HG03439 (cell line): ENCODE results near the gene COL6A2.
"Not testable (repeated sequence)": the region's sequence is repeated elsewhere in the genome, so short reads cannot be mapped to it uniquely, and the experiment has no call there.

Source experiments
- ATAC-seq: cut with Tn5 transposase; IDR thresholded peaks from one replicate; pipeline ENCODE4 v1.9.1; 2021; ENCODE audit warnings: mild to moderate bottlenecking, moderate library complexity; ENCODE audit not compliant: unreplicated experiment

COL6A2 gene

DNA sequence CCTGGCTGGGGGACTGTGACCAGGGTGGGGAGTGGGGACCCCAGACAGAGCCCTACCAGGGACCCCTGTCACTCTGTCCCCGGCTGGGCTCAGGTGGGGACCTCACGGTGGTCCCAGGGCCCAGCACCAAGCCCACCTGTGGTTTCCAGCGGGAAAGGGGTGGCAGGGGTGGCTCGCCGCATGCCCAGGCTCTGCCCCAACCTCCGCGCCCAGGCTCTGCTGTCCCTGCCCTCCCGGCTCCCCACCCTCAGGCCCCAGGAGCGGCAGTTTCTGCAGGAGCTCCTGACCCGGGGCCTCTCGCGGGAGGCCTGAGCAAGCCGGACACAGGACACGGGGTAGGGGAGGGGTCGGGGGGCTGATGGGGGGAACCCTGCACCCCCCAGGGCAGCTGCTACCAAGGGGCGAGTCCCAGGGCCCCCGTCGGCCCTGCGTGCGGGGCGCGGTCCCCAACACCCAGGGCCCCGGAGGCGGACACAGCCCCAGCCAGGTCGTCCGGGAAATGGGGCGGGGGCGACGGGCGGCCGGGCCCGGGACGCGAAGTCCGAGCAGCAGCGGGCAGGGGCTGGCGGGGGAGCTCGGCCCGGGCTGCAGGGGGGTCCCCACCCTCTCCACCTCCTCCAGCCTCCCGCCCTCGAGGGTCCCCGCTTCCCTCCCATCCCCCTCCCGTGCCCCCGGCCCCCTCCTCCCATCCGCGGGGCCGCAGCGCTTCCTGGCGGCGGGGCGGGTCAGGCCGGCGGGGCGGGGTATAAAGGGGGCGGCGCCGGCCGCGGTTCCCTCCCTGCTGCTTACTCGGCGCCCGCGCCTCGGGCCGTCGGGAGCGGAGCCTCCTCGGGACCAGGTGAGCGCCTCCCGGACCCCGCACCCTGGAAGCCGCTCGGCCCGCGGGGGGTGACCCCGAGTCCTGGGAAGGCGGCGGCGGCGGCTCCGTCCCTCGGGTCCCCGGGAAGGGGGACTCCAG is at the start of gene COL6A2:
Gene COL6A2, plus strand, starts transcription at position 777 of the 958 bp plus-strand sequence.
- no peak for ATAC-seq

DNA sequence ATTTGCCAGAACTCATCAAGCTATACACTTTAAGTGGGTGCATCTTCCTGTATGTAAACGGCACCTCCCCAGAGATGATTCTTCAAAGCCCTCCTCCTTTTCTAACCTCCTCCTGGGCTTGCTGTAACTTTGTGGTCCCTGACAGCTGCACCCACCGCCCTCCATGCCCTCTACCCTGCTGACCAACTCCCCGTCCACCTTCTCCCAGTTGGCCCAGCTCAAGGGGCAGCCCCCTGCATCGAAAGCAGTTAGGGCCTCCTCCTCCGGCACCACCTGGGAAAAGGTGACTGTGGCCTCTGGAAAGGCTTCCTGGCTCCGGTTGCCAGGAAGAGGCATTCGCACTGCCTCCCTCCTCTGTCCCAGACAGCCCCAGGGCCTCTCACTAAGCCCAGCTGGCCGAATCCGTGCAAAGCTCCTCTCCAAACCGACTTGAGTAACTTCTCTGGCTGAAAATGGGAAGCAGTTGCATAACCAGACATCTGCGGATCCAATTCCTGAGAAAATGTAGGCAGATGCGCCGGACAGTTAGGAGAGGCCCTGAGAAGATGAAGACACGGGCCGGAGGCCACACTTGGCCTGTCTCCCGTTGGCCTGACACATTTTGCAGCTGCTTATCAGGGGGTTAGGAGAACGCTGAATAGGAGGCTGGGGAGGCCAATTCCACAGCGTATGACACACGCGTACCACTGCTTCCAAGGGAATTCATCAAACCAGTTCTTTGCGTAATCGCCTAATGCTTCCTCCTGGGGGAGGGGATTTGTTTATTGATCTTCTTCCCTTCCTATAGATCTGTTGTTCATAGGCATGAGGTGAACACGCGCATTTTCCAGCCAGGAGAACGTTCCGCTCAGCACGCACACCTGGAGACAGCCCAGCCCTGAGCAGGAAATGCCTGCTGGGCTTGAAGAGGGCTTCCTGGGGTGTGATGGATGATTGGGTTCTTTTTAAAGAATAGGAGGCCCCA is 48.7 kb upstream of the COL6A2 start:
- ATAC-seq: no peak

DNA sequence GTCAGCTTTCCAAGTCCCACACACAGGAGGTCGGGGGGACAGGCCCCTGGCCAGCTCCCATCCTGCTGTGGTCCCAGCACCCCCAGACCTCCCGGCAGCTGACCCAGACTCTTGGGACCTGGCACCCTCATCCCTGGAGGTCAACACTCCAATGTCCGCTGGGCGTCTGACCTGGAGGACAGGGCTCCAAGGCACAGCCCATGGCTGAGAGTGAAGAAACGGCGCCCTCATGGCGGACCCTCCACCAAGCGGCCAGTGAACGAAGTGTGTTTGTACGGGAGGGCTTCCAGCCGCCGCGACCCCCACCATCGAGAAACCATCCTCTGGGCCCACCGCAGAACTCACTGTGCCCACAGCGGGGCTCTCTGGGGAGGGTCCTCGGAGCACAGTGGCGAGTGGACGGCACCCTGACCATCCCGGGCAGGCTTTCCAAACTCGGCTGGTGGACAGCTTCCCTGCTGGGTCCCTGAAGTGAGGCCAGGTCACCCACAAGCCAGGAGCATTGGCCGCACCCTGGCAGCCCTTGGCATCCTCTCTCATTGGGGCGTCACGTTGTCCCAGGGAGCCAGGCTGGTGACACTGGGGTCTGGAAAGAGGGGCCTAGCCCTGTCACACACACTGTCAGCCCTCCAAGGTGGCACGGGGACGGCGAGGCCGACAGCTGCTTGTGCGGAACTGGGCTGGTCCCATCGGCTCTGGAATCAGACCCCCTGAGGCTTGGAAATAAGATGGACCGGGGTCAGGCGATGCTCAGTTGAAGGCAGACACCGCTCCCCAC is 47.8 kb upstream of the COL6A2 start:
- ATAC-seq: no peak

DNA sequence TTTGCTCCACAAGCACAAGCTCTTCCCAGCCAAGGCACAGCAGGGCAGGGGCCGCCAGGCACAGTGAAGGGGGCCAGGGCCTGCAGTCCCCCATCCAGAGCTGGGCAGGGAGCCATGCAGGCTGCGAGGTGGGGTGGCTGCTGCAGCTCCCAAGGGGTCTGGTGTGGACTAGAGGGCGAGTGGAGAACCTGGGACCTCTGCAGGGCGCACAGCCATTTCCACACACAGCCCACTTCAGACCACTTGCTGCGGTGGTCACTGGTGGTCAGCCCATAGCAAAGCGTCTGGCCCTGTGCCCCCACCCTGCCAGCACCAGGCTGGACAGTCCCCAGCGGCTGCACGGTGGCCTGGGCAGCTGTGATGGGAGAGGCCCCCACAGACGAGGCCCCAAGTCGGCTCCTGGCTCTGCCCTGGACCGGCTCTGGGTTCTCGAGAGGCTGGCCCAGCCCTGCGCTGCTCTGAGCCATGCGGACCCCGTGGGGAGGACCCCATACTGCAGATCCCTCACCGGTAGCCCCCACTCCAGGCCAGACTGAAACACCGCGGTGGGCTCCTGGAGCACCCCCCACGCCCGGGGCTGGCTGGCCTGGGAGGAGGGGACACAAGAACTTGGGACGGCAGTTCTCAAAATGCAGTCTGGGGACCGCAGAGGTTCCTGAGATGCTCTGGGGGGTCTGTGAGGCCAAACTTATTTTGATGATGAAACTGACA is 47.1 kb upstream of the COL6A2 start:
- ATAC-seq: no peak

DNA sequence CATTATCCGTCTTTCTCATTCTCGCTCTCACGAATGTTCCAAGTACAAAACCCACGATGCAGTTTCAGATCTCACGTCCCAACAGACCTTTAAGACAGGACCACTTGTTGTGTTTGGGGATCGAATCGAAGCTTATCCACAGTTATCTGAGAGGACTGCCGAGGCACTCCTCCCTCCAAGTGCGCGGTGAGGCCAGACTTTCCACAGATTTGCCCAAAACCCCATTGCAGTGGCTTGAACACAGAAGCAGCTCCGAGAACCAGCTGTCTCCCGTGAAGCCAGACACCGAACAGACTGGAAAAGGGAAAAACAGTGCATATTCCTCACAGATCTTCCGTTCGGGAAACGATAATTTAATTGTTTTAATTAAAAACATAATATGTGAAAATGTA is 46.5 kb upstream of the COL6A2 start:
- no peak for ATAC-seq

DNA sequence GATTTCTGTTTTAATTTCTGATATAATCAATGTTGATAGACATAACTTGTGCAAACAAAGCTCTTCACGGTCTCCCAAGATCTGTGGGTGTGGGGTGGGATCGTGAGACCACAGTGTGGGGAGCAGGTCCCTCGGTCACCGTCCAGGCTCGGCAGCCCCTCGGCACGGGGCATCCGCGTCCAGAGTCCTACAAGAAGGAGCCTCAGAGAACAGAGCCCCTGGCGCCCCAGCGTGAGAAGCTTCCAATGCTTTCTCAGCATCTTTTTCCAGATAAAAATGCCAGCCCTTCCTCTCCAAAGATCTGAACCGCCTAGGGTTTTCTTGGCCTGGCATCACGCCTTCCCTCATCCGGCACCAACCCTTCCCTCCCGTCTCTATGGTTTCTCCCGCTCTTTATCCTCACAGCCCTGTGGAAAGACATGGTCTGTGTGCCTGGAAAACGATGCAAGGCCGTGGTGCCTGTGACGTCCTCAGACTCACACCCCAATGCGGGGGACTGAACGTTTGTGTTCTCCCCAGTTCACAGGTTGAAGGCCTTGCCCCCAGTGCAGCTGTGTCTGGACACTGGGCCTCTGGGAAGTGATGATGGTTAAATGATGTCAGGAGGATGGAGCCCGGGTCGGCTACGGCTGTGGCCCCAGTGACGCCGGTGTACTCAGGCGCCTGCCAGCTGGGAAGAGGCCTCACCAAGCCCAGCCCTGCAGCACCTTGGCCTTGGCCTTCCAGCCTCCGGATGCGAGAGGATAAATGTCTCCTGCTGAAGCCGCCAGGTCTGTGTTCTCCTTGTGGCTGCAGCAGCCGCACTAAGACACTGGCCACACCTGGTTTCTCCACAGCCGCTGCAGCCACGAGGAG is 45.9 kb upstream of the COL6A2 start:
- no peak for ATAC-seq

DNA sequence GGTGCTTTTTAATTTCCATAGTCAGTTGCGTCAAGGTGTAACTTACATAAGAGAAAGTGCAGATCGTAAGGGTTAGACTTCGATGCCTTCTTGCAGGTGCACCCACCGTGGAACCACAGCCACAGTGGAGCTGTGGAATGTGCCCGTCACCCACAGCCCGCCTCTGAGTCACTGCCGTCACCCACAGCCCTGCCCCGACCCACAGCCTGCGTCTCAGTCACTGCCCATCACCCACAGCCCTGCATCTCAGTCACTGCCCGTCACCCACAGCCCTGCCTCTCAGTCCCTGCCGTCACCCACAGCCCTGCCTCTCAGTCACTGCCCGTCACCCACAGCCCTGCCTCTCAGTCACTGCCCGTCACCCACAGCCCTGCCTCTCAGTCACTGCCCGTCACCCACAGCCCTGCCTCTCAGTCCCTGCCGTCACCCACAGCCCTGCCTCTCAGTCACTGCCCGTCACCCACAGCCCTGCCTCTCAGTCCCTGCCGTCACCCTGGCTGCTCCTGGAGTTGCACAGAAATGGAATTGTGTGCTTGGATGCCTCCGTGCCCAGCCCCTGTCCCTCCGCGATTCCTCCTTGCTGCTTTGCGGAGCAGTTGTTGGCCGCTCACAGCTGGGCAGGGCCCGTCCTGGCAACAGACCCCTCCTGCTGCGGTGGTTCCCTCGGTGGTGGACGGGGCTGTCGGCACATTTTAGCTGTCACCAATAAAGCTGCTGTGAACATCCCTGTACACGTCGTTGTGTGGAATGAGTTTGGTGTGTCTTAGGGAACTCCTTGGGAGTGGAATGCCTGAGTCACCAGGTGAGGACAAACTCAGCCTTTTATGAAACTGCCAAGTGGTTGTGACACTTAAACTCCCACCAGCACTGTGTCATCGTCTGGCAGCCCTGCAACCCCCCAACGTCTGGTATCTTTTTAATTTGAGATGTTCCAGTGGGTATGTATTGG is 44.9 kb upstream of the COL6A2 start:
- no peak for ATAC-seq

DNA sequence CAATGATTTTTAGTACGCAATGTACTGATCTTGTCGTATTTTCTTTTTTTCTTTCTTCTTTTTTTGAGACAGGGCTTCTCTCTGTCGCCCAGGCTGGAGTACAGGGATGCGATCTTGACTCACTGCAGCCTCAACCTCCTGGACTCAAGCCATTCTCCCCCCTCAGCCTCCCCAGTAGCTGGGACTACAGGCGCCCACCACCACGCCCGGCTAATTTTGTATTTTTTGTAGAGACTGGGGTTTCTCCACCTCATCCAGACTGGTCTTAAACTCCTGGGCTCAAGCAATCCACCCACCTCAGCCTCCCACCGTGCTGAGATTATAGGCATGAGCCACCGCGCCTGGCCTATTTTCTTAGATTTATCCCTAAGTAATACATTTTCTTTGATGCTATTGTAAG is 43.9 kb upstream of the COL6A2 start:
- ATAC-seq: no peak

DNA sequence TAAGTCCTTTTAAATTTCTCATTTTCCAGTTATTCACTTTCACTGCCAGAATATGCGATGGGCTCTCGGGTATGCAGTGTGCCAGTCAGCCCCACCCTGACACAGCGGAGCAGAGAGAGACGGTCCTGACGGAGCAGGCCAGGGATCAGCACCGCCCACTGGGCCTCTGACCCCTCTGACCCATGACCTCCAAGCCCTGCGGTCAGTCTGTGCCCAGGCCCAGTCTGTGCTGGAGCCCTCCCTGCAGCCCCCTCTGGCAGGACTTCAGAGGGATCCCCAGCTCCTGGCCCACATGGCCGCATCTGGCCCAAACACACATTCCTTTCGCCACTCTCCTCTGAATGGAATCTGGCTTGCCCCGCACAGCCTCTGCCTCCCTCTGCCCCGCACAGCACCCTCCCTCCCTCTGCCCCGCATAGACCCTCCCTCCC is 43.4 kb upstream of the COL6A2 start:
- ATAC-seq: no peak

DNA sequence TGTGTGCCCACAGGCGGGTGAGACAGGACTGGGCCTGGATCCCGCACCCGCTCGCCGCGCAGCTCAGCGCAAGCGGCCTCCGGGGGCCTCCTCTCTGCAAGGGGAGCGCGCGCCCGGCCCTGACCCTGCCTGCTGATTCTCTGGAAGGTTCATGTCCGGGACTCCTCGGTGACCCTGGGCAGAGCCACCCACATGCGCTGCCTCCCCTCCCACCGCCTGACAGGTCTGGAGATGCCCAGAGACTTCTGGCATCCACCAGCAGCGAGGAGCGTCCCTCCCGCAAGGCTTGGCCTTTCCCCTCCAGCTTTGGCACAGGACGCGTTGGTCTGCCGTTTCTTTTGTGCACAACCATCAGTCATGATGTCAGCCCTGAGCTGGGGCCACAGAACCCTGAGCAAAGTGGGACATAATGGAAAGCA is 42.0 kb upstream of the COL6A2 start:
- no peak for ATAC-seq

DNA sequence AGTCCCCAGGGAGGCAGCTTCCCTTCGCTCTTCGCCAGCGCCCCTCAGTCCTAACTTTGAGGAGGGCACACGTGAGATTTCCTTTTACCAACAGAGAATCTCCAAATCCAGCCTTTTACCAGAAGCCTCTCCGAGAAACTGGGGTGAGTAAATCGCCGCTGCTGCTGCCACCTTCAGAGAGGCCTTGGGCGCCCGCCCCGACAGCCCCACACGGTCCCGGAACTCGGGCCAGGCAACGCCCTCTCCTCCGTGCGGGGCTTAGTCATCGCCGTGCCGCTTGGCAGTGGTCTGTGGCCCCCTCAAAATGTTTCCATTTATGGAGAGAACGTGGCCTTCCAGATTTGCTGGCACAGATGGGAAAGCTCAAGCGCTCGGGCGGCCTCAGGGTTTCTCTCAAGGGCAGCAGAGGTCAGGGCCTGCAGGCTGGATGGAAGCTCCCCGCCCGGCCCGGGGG is 41.4 kb upstream of the COL6A2 start:
- ATAC-seq: no peak

DNA sequence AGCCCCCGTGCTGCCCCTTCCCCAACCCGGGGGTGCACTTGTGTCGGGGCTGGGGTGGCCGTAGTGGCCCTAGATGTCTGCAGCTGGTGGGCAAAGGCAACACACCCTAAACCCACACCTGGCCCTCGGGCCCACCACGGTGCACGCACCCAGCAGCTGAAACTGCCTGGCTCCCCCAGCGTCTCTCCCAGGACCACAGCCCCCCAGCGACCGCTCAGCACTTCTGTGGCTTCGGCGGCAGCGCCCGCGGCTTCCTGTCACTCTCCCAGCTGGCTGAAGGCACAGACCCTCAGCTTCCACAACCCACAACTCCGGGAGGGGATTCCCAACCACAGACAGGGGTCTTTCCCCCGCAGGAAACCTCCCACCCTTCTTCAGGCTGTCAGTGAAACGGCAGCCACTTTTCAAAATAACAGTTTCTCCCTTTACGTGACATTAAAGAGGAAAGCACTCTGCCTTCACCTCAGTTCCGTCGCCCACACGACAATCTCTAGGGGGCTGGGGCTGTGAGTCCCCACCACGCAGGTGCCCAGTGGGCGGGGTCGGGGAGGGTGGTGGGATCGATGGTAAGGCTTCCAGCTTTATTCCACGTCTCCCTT is 40.7 kb upstream of the COL6A2 start:
- no peak for ATAC-seq

DNA sequence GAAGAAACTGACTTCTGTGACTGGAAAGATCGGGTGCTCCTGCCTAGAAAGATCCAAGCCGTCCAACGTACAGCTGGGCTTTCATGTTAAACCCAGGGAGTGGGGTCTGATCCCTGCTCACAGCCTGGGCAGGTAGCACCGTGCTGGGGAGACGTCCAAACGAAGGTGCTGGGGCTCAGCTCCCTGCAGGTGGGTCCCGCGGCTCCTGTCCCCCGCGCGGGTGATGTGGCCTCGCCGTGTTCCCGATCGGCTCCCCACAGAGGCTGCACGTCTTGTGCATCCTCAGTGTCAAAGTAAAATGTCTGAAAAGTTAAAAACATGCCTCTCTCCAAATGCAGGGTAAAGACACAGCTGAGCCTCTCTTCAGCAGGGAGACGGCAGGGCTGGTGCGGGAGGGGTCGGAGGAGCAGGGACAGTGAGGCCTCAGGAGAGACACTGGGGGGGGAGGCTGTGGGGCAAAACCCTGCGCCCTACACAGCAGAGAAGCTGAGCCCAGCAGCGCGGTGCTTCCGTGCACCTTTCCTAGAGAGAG is 40.1 kb upstream of the COL6A2 start:
- no peak for ATAC-seq

DNA sequence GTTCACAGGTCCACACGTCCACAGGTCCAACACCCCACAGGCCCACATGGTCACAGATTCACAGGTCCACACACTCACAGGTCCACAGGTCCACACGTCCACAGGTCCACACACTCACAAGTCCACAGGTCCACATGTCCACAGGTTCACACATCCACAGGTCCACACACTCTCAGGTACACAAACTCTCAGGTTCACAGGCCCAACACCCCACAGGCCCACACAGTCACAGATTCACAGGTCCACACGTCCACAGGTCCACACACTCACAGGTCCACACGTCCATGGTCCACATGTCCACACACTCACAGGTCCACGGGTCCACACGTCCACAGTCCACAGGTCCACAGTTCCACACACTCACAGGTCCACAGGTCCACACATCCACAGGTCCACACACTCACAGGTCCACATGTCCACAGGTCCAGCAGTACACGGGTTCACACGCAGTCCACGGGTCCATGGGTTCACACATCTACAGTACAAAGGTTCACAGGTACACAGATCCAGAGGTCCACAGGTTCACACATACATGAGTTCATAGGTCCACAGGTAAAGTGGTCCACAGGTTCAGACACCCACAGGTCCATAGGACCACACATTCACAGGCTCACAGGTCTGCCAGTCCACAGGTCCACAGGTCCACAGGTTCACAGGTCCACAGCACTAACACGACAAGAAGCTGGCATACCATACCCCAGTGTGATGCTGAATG is 39.3 kb upstream of the COL6A2 start:
- ATAC-seq: no peak

DNA sequence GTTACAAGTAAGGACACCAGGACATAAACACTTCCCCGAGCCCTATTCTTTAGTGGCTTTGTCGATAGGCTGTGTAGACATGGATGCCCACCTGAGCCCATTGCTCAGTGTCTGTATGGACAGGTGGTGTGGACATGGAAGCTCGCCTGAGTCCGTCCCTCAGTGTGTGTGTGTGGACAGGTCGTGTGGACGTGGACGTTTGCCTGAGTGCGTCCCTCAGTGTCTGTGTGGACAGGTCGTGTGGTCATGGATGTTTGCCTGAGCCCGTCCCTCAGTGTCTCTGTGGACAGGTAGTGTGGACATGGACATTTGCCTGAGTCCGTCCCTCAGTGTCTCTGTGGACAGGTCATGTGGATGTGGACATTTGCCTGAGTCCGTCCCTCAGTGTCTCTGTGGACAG is 38.7 kb upstream of the COL6A2 start:
- ATAC-seq: no peak

DNA sequence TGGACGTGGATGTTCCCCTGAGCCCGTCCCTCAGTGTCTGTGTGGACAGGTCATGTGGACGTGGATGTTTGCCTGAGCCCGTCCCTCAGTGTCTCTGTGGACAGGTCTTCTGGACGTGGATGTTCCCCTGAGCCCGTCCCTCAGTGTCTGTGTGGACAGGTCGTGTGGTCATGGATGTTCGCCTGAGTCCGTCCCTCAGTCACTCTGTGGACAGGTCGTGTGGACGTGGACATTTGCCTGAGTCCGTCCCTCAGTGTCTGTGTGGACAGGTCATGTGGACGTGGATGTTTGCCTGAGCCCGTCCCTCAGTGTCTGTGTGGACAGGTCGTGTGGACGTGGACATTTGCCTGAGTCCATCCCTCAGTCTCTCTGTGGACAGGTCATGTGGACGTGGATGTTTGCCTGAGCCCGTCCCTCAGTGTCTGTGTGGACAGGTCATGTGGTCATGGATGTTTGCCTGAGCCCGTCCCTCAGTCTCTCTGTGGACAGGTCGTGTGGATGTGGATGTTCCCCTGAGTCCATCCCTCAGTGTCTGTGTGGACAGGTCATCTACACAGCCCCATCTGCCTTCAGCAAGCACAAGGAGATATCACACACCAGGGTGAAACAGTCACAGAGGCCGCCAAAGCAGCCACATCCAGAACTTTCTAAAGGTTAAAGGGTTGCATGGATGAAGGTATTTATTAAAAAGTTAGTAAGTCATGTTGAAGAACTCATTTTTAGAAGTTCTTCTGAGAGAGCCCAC is 38.0 kb upstream of the COL6A2 start:
- ATAC-seq: not testable (repeated sequence)
